Keratinocyte (primary cell): Measurements from ENCODE around the gene RNF26.

ENCODE experiments used
- EZH2 ChIP-seq: IDR thresholded peaks from one replicate; pipeline ENCODE4 v1.6.1; 2012; ENCODE audit warnings: inconsistent platforms, mild to moderate bottlenecking, low read length, moderate library complexity
- TF ChIP-seq, protein P1 (sequence below), 3 experiments: IDR thresholded peaks in 1 of 3; conservative IDR thresholded peaks in 1 of 3; optimal IDR thresholded peaks in 1 of 3; 2 replicates in 2 of 3; 3 replicates in 1 of 3; pipeline versions ENCODE3 to v1.5.1; 2011; ENCODE audit warnings: low read length in 3 of 3, mild to moderate bottlenecking in 3 of 3, moderate library complexity in 2 of 3, control low read depth in 1 of 3, inconsistent platforms in 1 of 3; ENCODE audit not compliant: insufficient read depth in 2 of 3; ENCODE audit errors: extremely low read depth in 1 of 3

DNA sequence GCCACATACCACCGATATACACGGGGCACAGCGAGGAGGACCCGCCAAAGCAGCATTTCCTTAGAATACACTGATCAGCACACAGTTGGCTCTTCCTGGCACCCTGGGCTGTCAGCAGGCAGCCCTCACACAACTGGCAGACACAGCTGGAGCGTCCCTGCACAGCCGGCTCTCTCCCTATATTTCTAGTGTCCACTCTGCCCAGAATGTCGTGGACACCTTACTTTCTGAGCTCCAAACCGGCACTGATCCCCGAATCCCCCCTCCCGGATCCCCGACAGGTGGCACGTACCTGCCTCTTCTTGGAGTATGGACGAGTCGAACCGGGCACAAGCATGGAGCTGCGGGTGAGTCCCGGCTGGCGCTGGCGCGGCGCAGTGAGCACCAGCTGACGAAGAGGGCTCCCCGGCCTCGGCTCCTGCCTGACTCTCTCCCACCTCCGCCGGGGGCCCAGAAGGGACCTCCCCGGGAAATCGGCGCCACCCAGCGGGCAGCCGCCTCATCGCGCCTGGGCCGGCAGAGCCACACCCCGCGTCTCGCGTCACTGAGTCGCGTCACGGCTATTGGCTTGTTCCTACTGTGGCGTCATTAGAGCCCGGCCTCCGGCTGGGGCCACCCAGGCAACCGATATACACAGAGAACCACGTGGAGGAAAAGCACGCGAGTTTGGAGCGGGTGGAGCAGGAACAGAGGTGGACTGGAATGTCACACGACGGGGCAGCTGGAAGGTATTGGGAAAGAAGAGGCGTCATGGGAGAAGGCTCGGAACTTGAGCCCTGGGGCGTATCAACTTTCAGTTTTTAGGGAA is 47.1 kb downstream of the RNF26 start, which contains the start of gene USP2:
- TF ChIP-seq, protein P1, sequence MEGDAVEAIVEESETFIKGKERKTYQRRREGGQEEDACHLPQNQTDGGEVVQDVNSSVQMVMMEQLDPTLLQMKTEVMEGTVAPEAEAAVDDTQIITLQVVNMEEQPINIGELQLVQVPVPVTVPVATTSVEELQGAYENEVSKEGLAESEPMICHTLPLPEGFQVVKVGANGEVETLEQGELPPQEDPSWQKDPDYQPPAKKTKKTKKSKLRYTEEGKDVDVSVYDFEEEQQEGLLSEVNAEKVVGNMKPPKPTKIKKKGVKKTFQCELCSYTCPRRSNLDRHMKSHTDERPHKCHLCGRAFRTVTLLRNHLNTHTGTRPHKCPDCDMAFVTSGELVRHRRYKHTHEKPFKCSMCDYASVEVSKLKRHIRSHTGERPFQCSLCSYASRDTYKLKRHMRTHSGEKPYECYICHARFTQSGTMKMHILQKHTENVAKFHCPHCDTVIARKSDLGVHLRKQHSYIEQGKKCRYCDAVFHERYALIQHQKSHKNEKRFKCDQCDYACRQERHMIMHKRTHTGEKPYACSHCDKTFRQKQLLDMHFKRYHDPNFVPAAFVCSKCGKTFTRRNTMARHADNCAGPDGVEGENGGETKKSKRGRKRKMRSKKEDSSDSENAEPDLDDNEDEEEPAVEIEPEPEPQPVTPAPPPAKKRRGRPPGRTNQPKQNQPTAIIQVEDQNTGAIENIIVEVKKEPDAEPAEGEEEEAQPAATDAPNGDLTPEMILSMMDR (optimal IDR thresholded peaks at IDR 0.05 in 1 of 3, IDR thresholded peaks at IDR 0.05 in 1 of 3, conservative IDR thresholded peaks at IDR 0.05 in 1 of 3; ENCODE audit: extremely low read depth in 1 of 3, insufficient read depth in 2 of 3, low read length in 3 of 3), result peak; percentile 73 to 93 (median 85)
- TF ChIP-seq EZH2, result no peak
